MM.1S (cell line): ENCODE data around the gene CNNM1.

ENCODE experiments used
- DNase-seq: peaks from one replicate; pipeline ENCODE4 v3.0.0-alpha.2; 2015
- H2AFZ ChIP-seq: fragments of 300-600 bp; sonication (generic); 2 replicates; pipeline ENCODE4 v1.6.0; 2016; ENCODE audit warnings: antibody characterized with exemption, low read length
- H3F3A ChIP-seq: fragments of 300-600 bp; sonication (generic); 2 replicates; pipeline ENCODE4 v1.6.1; 2016; ENCODE audit warnings: mild to moderate bottlenecking, antibody characterized with exemption, low read length, moderate library complexity, mixed read lengths; ENCODE audit not compliant: insufficient read depth
- H3K27ac ChIP-seq: fragments of 300-600 bp; sonication (generic); 2 replicates; pipeline ENCODE4 v1.5.1; 2016; ENCODE audit warnings: mild to moderate bottlenecking, low read length
- H3K27me3 ChIP-seq: fragments of 300-600 bp; sonication (generic); replicated peaks from 2 replicates; pipeline ENCODE4 v1.6.0; 2016; ENCODE audit warnings: low read length; ENCODE audit not compliant: insufficient read depth
- H3K36me3 ChIP-seq: fragments of 300-600 bp; sonication (generic); replicated peaks from 2 replicates; pipeline ENCODE4 v1.6.1; 2016; ENCODE audit warnings: mild to moderate bottlenecking, low read length, mixed read lengths; ENCODE audit not compliant: insufficient read depth
- H3K4me1 ChIP-seq: fragments of 300-600 bp; sonication (generic); 2 replicates; pipeline ENCODE4 v1.6.1; 2016; ENCODE audit warnings: low read length, mixed read lengths
- H3K4me2 ChIP-seq: fragments of 300-600 bp; sonication (generic); 2 replicates; pipeline ENCODE4 v1.6.0; 2016; ENCODE audit warnings: low read depth, low read length
- H3K4me3 ChIP-seq: fragments of 300-600 bp; sonication (generic); 2 replicates; pipeline ENCODE4 v1.5.1; 2016; ENCODE audit warnings: low read length, mixed read lengths
- H3K79me2 ChIP-seq: fragments of 300-600 bp; sonication (generic); 2 replicates; pipeline ENCODE4 v1.6.1; 2016; ENCODE audit warnings: mixed run types, low read length, mixed read lengths
- H3K9ac ChIP-seq: fragments of 300-600 bp; sonication (generic); 2 replicates; pipeline ENCODE4 v1.6.1; 2016; ENCODE audit warnings: low read length, mixed read lengths
- H3K9me2 ChIP-seq: fragments of 300-600 bp; sonication (generic); replicated peaks from 2 replicates; pipeline ENCODE4 v1.6.1; 2016; ENCODE audit warnings: mild to moderate bottlenecking, low read length, mixed read lengths; ENCODE audit not compliant: insufficient read depth
- H3K9me3 ChIP-seq: fragments of 300-600 bp; sonication (generic); replicated peaks from 2 replicates; pipeline ENCODE4 v1.6.1; 2016; ENCODE audit warnings: mild to moderate bottlenecking, low read length, mixed read lengths; ENCODE audit not compliant: insufficient read depth
- H4K20me1 ChIP-seq: fragments of 300-600 bp; sonication (generic); 2 replicates; pipeline ENCODE4 v1.6.1; 2016; ENCODE audit warnings: mild to moderate bottlenecking, low read length, moderate library complexity, mixed read lengths; ENCODE audit not compliant: insufficient read depth
- CTCF ChIP-seq: fragments of 300-600 bp; sonication (generic); IDR thresholded peaks from 2 replicates; pipeline ENCODE4 v1.5.1; 2016; ENCODE audit warnings: antibody characterized with exemption, low read length, mixed read lengths
- EZH2 ChIP-seq: fragments of 300-600 bp; sonication (generic); optimal IDR thresholded peaks from 2 replicates; pipeline ENCODE3; 2017; ENCODE audit warnings: low read depth, mild to moderate bottlenecking, antibody characterized with exemption, low read length, mixed read lengths
- EZH2phosphoT487 ChIP-seq: fragments of 300-600 bp; sonication (generic); IDR thresholded peaks from 2 replicates; pipeline ENCODE4 v1.6.1; 2018; ENCODE audit warnings: antibody characterized with exemption, low read length

The CNNM1 gene

GRCh38 chr10:99396471-99396870, 67.3 kb downstream of the CNNM1 start:
- Histone ChIP-seq H3K27ac (no peak overlapping the region), H3K9me2 (no peaks in the 10 kb centered on the region), H3K4me1 (0 out of 2 replicates have a peak, but pooled peaks cover 3% of the 10 kb centered on the region), H3F3A (no peaks in the 10 kb centered on the region), H2AFZ (no peak overlapping the region), H3K9ac (no peak overlapping the region), H3K4me2 (no peak overlapping the region), H3K27me3 (no peaks in the 10 kb centered on the region), H3K9me3 (no peaks in the 10 kb centered on the region), H3K79me2 (no peaks in the 10 kb centered on the region), H3K36me3 (peaks cover 4% of the 10 kb centered on the region; the same call in 1 of the 2 replicates), H4K20me1 (no peaks in the 10 kb centered on the region), H3K4me3 (no peak overlapping the region)
- no peak for TF ChIP-seq EZH2phosphoT487
- TF ChIP-seq EZH2: no peak
- TF ChIP-seq CTCF: no peak
- no peak for DNase-seq

GRCh38 chr10:99399664-99400063, 70.5 kb downstream of the CNNM1 start:
- H3K27me3 ChIP-seq: no peaks in the 10 kb centered on the region

GRCh38 chr10:99403674-99404073, 74.5 kb downstream of the CNNM1 start:
- no peak for TF ChIP-seq EZH2phosphoT487
- TF ChIP-seq CTCF: no peak
- TF ChIP-seq EZH2: no peak
- H3K4me1 ChIP-seq: no peaks in the 10 kb centered on the region
- no peaks in the 10 kb centered on the region for H3K27me3 ChIP-seq
- no peak for DNase-seq
- no peaks in the 10 kb centered on the region for H3F3A ChIP-seq
- no peak overlapping the region for H3K4me2 ChIP-seq
- H3K9me3 ChIP-seq: no peaks in the 10 kb centered on the region
- H3K36me3 ChIP-seq: peaks cover 9% of the 10 kb centered on the region
- no peak overlapping the region for H3K4me3 ChIP-seq
- no peaks in the 10 kb centered on the region for H3K9me2 ChIP-seq
- H4K20me1 ChIP-seq: no peaks in the 10 kb centered on the region
- H3K79me2 ChIP-seq: peaks cover 7% of the 10 kb centered on the region
- H3K9ac ChIP-seq: no peak overlapping the region
- H3K27ac ChIP-seq: no peak overlapping the region
- H2AFZ ChIP-seq: no peak overlapping the region

More at GRCh38 chr10:99399664-99400063, 70.5 kb downstream of the CNNM1 start:
- no peak overlapping the region for H2AFZ ChIP-seq
- H3K4me1 ChIP-seq: no peaks in the 10 kb centered on the region
- H3K36me3 ChIP-seq: peaks cover 9% of the 10 kb centered on the region
- no peak overlapping the region for H3K9ac ChIP-seq
- no peaks in the 10 kb centered on the region for H4K20me1 ChIP-seq
- H3K9me2 ChIP-seq: no peaks in the 10 kb centered on the region
- no peak overlapping the region for H3K4me3 ChIP-seq
- H3K4me2 ChIP-seq: no peak overlapping the region
- TF ChIP-seq CTCF (no peak), EZH2 (no peak), EZH2phosphoT487 (no peak)
- no peaks in the 10 kb centered on the region for H3K9me3 ChIP-seq
- DNase-seq: no peak
- no peaks in the 10 kb centered on the region for H3F3A ChIP-seq
- H3K79me2 ChIP-seq: no peaks in the 10 kb centered on the region
- no peak overlapping the region for H3K27ac ChIP-seq

GRCh38 chr10:99406149-99406548, 77.0 kb downstream of the CNNM1 start:
- Histone ChIP-seq H4K20me1 (no peaks in the 10 kb centered on the region), H3F3A (no peaks in the 10 kb centered on the region), H3K36me3 (peaks cover 4% of the 10 kb centered on the region), H3K9ac (no peak overlapping the region), H3K79me2 (peaks cover 27% of the 10 kb centered on the region), H3K27me3 (no peaks in the 10 kb centered on the region), H3K9me2 (no peaks in the 10 kb centered on the region), H2AFZ (no peak overlapping the region), H3K4me2 (no peak overlapping the region), H3K4me1 (no peaks in the 10 kb centered on the region), H3K27ac (no peak overlapping the region), H3K9me3 (no peaks in the 10 kb centered on the region), H3K4me3 (no peak overlapping the region)
- TF ChIP-seq EZH2phosphoT487 (no peak), CTCF (no peak), EZH2 (no peak)
- DNase-seq: no peak
